Measurements from ENCODE around the gene TCERG1L. TPM values are rescaled to one million over a fixed set of nuclear protein-coding genes. Genes with fewer than 3 reads are reported as not detected.

The TCERG1L gene
- total RNA-seq, 4 donors from 2014 or later, result 0.24 TPM; not detected in 3

- TF ChIP-seq CTCF (IDR thresholded peaks at IDR 0.05), result no peak
- ATAC-seq (ENCODE audit: low FRiP score) (no peak), DNase-seq (ENCODE audit: low spot score) (no peak)
These were observed 745 bp downstream of the TCERG1L start for GRCh38 chr10:131310551-131311401.

- DNase-seq (ENCODE audit: low spot score) (no peak), ATAC-seq (ENCODE audit: low FRiP score) (no peak)
- TF ChIP-seq CTCF (IDR thresholded peaks at IDR 0.05), result no peak
These were observed 1.4 kb downstream of the TCERG1L start for GRCh38 chr10:131310142-131310541.

GRCh38 chr10:131300508-131300907 lies 11.0 kb downstream of the TCERG1L start:
- no peak for TF ChIP-seq CTCF (IDR thresholded peaks at IDR 0.05)
- no peak for DNase-seq (ENCODE audit: low spot score)
- ATAC-seq (ENCODE audit: low FRiP score), result no peak

- no peak for TF ChIP-seq CTCF (IDR thresholded peaks at IDR 0.05)
- ATAC-seq (ENCODE audit: low FRiP score) (no peak), DNase-seq (ENCODE audit: low spot score) (no peak)
These were observed 20.7 kb downstream of the TCERG1L start for GRCh38 chr10:131290781-131291180.

- TF ChIP-seq CTCF (IDR thresholded peaks at IDR 0.05), result no peak
- ATAC-seq (ENCODE audit: low FRiP score) (no peak), DNase-seq (ENCODE audit: low spot score) (no peak)
These were observed 22.9 kb downstream of the TCERG1L start for GRCh38 chr10:131288648-131289047.

- ATAC-seq (ENCODE audit: low FRiP score) (no peak), DNase-seq (ENCODE audit: low spot score) (no peak)
- no peak for TF ChIP-seq CTCF (IDR thresholded peaks at IDR 0.05)
These were observed 28.6 kb downstream of the TCERG1L start for GRCh38 chr10:131282961-131283360.

- TF ChIP-seq CTCF (IDR thresholded peaks at IDR 0.05), result no peak
These were observed 31.4 kb downstream of the TCERG1L start for GRCh38 chr10:131280101-131280500.

More at GRCh38 chr10:131280101-131280500, 31.4 kb downstream of the TCERG1L start:
- DNase-seq (ENCODE audit: low spot score), result no peak
- ATAC-seq (ENCODE audit: low FRiP score), result no peak
